Measurements from ENCODE around the gene ABCB9. TPM values are rescaled to one million over a fixed set of nuclear protein-coding genes. Genes with fewer than 3 reads are reported as not detected.

The ABCB9 gene
- total RNA-seq, 1 experiment from 2014 or later, result 14.7 TPM

DNA sequence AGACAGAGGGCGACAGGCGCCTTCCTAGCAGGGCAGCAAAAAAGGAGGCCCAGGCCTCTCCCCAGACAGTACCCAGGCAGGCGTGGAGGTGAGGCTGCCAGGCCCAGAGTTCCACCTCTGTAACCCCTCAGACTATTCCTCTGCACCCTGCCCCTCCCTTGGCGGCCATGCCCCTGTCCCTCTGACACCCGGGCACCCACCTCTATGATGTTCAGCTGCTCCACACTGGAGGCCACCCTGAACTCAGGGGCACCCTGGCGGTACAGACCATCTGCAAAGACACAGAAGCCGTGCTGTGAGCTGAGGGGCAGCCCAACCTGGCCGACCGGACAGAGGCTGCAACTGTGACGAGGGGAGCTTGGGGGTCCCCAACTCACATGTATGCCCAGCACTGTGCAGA, 34.3 kb upstream of the ABCB9 start:
- ChIA-PET CTCF (no interaction called here), POLR2A (no interaction called here), RAD21 (ENCODE audit: low non-redundant PET in 1 of 2, low total read pairs in 2 of 2, uncharacterized antibody in 2 of 2, unreplicated experiment in 2 of 2) (no interaction called here)
- ATAC-seq (no peak), DNase-seq (ENCODE audit: low read depth, low spot score) (no peak)
- Histone ChIP-seq H4K20me1 (ENCODE audit: insufficient read depth) (no peaks in the 10 kb centered on the region), H3K4me3 (replicated peaks in 1 of 2; ENCODE audit: low read depth in 1 of 2, low read length in 2 of 2) (no peak overlapping the region), H3K4me1 (ENCODE audit: control insufficient read depth in 1 of 2, insufficient read depth in 2 of 2, low read length in 2 of 2) (no peaks in the 10 kb centered on the region), H2AFZ (ENCODE audit: low read depth, low read length, poor library complexity, severe bottlenecking) (no peak overlapping the region), H3K9me3 (ENCODE audit: control insufficient read depth in 1 of 2, insufficient read depth in 1 of 2, low read depth in 1 of 2, low read length in 2 of 2) (no peaks in the 10 kb centered on the region), H3K9ac (ENCODE audit: low read length) (no peak overlapping the region), H3K27ac (ENCODE audit: low read depth, low read length) (no peak overlapping the region), H3K36me3 (ENCODE audit: control insufficient read depth in 1 of 2, insufficient read depth in 2 of 2, low read length in 2 of 2) (no peaks in the 10 kb centered on the region), H3K27me3 (ENCODE audit: insufficient read depth, low read length) (no peaks in the 10 kb centered on the region), H3K79me2 (ENCODE audit: insufficient read depth, low read length) (no peaks in the 10 kb centered on the region), H3K9me2 (ENCODE audit: insufficient read depth) (no peaks in the 10 kb centered on the region), H3K4me2 (ENCODE audit: low read length) (no peak overlapping the region)
- intact Hi-C loops (cut with micrococcal nuclease), result no loop called here
- TF ChIP-seq RAD21 (IDR thresholded peaks at IDR 0.05; ENCODE audit: low read depth), result no peak
- no peak for TF ChIP-seq EGR1 (IDR thresholded peaks at IDR 0.05; ENCODE audit: low read depth)
- no peak for TF ChIP-seq ZNF274 (IDR thresholded peaks at IDR 0.05; ENCODE audit: low read depth, low read length)
- TF ChIP-seq JUND (IDR thresholded peaks at IDR 0.05), result no peak
- TF ChIP-seq, protein P1, sequence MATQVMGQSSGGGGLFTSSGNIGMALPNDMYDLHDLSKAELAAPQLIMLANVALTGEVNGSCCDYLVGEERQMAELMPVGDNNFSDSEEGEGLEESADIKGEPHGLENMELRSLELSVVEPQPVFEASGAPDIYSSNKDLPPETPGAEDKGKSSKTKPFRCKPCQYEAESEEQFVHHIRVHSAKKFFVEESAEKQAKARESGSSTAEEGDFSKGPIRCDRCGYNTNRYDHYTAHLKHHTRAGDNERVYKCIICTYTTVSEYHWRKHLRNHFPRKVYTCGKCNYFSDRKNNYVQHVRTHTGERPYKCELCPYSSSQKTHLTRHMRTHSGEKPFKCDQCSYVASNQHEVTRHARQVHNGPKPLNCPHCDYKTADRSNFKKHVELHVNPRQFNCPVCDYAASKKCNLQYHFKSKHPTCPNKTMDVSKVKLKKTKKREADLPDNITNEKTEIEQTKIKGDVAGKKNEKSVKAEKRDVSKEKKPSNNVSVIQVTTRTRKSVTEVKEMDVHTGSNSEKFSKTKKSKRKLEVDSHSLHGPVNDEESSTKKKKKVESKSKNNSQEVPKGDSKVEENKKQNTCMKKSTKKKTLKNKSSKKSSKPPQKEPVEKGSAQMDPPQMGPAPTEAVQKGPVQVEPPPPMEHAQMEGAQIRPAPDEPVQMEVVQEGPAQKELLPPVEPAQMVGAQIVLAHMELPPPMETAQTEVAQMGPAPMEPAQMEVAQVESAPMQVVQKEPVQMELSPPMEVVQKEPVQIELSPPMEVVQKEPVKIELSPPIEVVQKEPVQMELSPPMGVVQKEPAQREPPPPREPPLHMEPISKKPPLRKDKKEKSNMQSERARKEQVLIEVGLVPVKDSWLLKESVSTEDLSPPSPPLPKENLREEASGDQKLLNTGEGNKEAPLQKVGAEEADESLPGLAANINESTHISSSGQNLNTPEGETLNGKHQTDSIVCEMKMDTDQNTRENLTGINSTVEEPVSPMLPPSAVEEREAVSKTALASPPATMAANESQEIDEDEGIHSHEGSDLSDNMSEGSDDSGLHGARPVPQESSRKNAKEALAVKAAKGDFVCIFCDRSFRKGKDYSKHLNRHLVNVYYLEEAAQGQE (IDR thresholded peaks at IDR 0.05; ENCODE audit: low read depth), result no peak
- TF ChIP-seq ELF1 (IDR thresholded peaks at IDR 0.05; ENCODE audit: borderline replicate concordance, low read depth), result no peak
- TF ChIP-seq, protein P2, sequence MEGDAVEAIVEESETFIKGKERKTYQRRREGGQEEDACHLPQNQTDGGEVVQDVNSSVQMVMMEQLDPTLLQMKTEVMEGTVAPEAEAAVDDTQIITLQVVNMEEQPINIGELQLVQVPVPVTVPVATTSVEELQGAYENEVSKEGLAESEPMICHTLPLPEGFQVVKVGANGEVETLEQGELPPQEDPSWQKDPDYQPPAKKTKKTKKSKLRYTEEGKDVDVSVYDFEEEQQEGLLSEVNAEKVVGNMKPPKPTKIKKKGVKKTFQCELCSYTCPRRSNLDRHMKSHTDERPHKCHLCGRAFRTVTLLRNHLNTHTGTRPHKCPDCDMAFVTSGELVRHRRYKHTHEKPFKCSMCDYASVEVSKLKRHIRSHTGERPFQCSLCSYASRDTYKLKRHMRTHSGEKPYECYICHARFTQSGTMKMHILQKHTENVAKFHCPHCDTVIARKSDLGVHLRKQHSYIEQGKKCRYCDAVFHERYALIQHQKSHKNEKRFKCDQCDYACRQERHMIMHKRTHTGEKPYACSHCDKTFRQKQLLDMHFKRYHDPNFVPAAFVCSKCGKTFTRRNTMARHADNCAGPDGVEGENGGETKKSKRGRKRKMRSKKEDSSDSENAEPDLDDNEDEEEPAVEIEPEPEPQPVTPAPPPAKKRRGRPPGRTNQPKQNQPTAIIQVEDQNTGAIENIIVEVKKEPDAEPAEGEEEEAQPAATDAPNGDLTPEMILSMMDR (IDR thresholded peaks at IDR 0.05 in 2 of 3, conservative IDR thresholded peaks at IDR 0.05 in 1 of 3; ENCODE audit: borderline replicate concordance in 1 of 3, insufficient read depth in 1 of 3, low read depth in 2 of 3, low read length in 2 of 3), result no peak
- TF ChIP-seq POLR2A (IDR thresholded peaks at IDR 0.05; ENCODE audit: borderline replicate concordance, extremely low read depth, insufficient read depth, insufficient read length), result no peak
- TF ChIP-seq YY1 (IDR thresholded peaks at IDR 0.05; ENCODE audit: extremely low read depth, insufficient replicate concordance, low read depth, low read length), result no peak
- no peak for TF ChIP-seq EZH2phosphoT487 (IDR thresholded peaks at IDR 0.05; ENCODE audit: borderline replicate concordance)
- no peak for TF ChIP-seq EZH2 (IDR thresholded peaks at IDR 0.05)
- TF ChIP-seq SP1 (IDR thresholded peaks at IDR 0.05; ENCODE audit: low read depth), result no peak
- TF ChIP-seq, protein P3, sequence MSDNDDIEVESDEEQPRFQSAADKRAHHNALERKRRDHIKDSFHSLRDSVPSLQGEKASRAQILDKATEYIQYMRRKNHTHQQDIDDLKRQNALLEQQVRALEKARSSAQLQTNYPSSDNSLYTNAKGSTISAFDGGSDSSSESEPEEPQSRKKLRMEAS (IDR thresholded peaks at IDR 0.05), result no peak
- no TSS peak for BruUV-seq (replicated peaks)

Data from HCT116 (cell line).